K562 (cell line): ENCODE measurements around the gene LRP2. TPM values are rescaled to one million over a fixed set of nuclear protein-coding genes. Genes with fewer than 3 reads are reported as not detected.

Source experiments
- ARNT ChIP-seq, 2 experiments: fragments of 450-650 bp; IDR thresholded peaks; 2 replicates each; pipeline ENCODE4 v1.6.1; 2016; ENCODE audit warnings: mild to moderate bottlenecking in 1 of 2
- E2F5 ChIP-seq: sonication (generic); formaldehyde crosslinking; IDR thresholded peaks from 2 replicates; pipeline ENCODE4 v1.8.0; 2022; ENCODE audit warnings: mild to moderate bottlenecking, missing genetic modification reagents
- HNRNPL ChIP-seq: fragments of 200-400 bp; formaldehyde crosslinking; IDR thresholded peaks from 2 replicates; pipeline ENCODE4 v1.6.1; 2017; ENCODE audit warnings: low read depth, mild to moderate bottlenecking, low read length
- MCM3 ChIP-seq: fragments of 450-650 bp; IDR thresholded peaks from 2 replicates; pipeline ENCODE4 v1.6.1; 2016
- POLR2H ChIP-seq: IDR thresholded peaks from 2 replicates; pipeline ENCODE4 v1.6.1; 2016; ENCODE audit warnings: missing genetic modification characterization, low read depth, mild to moderate bottlenecking, control low read depth, missing compliant biosample characterization, moderate library complexity
- PTRF ChIP-seq: fragments of 450-650 bp; IDR thresholded peaks from 2 replicates; pipeline ENCODE4 v1.6.1; 2016; ENCODE audit warnings: mild to moderate bottlenecking, missing genetic modification characterization, missing compliant biosample characterization
- SNIP1 ChIP-seq: fragments of 450-650 bp; IDR thresholded peaks from 2 replicates; pipeline ENCODE4 v1.7.1; 2017; ENCODE audit warnings: low read depth, mild to moderate bottlenecking
- SRF ChIP-seq, 2 experiments: fragments of 250-450, 450-650 bp in 1 of 2; sonication (Bioruptor Pico) in 1 of 2; sonication (generic) in 1 of 2; formaldehyde crosslinking; IDR thresholded peaks; 2 replicates each; pipeline versions ENCODE4 v1.5.0 to v1.5.1; 2020 to 2022; ENCODE audit warnings: mild to moderate bottlenecking in 1 of 2, missing genetic modification reagents in 1 of 2
- SRSF3 ChIP-seq: fragments of 200-400 bp; formaldehyde crosslinking; IDR thresholded peaks from 2 replicates; pipeline ENCODE4 v1.6.1; 2016; ENCODE audit warnings: mild to moderate bottlenecking, low read length, moderate library complexity; ENCODE audit not compliant: insufficient read depth
- ZNF175 ChIP-seq: fragments of 200-800 bp; sonication (Bioruptor generic); IDR thresholded peaks from 2 replicates; pipeline ENCODE4 v1.6.1; 2016; ENCODE audit warnings: low read depth, mild to moderate bottlenecking, missing genetic modification characterization, missing compliant biosample characterization
- ZNF41 ChIP-seq: fragments of 250-450 bp; sonication (Bioruptor Pico); conservative IDR thresholded peaks from 2 replicates; pipeline ENCODE4 v1.4.0; 2020; ENCODE audit warnings: mild to moderate bottlenecking
- ZNF444 ChIP-seq: fragments of 250-450 bp; sonication (Bioruptor Pico); IDR thresholded peaks from 2 replicates; pipeline ENCODE4 v1.4.0; 2020; ENCODE audit warnings: mild to moderate bottlenecking, moderate library complexity
- polyA plus RNA-seq, 8 experiments: library from polyadenylated mRNA; depleted of rRNA in 4 of 8; stranded (reverse) in 5 of 8; unstranded in 3 of 8; fragments of >200 nt; fragmentation: Nextera tagmentation in 2 of 8; fragmentation: Illumina TruSeq in 1 of 8; extraction: Ambion mirVana in 2 of 8; extraction: Trizol in 1 of 8; gene quantifications; 2 replicates each; pipeline versions ENCODE4 v1.2.1 to v1.2.3, GENCODE V29; 2011 to 2014; ENCODE audit warnings: inconsistent platforms in 1 of 8, missing spikeins in 1 of 8
- total RNA-seq, 7 experiments: library from RNA; depleted of rRNA in 6 of 7; stranded (reverse); fragments of >200 nt in 6 of 7; fragmentation: Illumina TruSeq in 2 of 7; extraction: Trizol in 2 of 7; gene quantifications; 2 replicates each; pipeline versions ENCODE4 v1.2.1 to v1.2.3, GENCODE V29; 2011 to 2021; ENCODE audit warnings: low replicate concordance in 1 of 7
- TF ChIP-seq, protein P1 (sequence below): fragments of 250-450 bp; sonication (Bioruptor Pico); IDR thresholded peaks from 2 replicates; pipeline ENCODE4 v1.8.0; 2022; ENCODE audit warnings: moderate library complexity, mild to moderate bottlenecking, inconsistent platforms
- TF ChIP-seq, protein P2 (sequence below), 2 experiments: fragments of 150-350 bp in 1 of 2; IDR thresholded peaks; 2 replicates each; pipeline ENCODE4 v1.6.1; 2012 to 2016; ENCODE audit warnings: low read depth in 2 of 2, low read length in 2 of 2, mild to moderate bottlenecking in 1 of 2, moderate library complexity in 1 of 2

Gene LRP2
- total and polyA plus RNA-seq, 9 of the 15 experiments (the other 6 are each of a cell fraction or from before 2014, with no cell fraction given), result 0.04 to 0.18 (median 0.11) TPM; not detected in 1

GRCh38 chr2:169260846-169261642 is 101.3 kb downstream of the LRP2 start (continued):
- TF ChIP-seq, protein P1, sequence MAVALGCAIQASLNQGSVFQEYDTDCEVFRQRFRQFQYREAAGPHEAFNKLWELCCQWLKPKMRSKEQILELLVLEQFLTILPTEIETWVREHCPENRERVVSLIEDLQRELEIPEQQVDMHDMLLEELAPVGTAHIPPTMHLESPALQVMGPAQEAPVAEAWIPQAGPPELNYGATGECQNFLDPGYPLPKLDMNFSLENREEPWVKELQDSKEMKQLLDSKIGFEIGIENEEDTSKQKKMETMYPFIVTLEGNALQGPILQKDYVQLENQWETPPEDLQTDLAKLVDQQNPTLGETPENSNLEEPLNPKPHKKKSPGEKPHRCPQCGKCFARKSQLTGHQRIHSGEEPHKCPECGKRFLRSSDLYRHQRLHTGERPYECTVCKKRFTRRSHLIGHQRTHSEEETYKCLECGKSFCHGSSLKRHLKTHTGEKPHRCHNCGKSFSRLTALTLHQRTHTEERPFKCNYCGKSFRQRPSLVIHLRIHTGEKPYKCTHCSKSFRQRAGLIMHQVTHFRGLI (CRISPR knock-in tag), result no peak
- no peak for TF ChIP-seq PTRF (tag)
- no peak for TF ChIP-seq ZNF444 (CRISPR knock-in tag)
- TF ChIP-seq POLR2H (tag), result no peak
- TF ChIP-seq E2F5 (CRISPR knock-in tag), result no peak
- no peak for TF ChIP-seq ARNT (IDR thresholded peaks at IDR 0.05)
- TF ChIP-seq, protein P2, sequence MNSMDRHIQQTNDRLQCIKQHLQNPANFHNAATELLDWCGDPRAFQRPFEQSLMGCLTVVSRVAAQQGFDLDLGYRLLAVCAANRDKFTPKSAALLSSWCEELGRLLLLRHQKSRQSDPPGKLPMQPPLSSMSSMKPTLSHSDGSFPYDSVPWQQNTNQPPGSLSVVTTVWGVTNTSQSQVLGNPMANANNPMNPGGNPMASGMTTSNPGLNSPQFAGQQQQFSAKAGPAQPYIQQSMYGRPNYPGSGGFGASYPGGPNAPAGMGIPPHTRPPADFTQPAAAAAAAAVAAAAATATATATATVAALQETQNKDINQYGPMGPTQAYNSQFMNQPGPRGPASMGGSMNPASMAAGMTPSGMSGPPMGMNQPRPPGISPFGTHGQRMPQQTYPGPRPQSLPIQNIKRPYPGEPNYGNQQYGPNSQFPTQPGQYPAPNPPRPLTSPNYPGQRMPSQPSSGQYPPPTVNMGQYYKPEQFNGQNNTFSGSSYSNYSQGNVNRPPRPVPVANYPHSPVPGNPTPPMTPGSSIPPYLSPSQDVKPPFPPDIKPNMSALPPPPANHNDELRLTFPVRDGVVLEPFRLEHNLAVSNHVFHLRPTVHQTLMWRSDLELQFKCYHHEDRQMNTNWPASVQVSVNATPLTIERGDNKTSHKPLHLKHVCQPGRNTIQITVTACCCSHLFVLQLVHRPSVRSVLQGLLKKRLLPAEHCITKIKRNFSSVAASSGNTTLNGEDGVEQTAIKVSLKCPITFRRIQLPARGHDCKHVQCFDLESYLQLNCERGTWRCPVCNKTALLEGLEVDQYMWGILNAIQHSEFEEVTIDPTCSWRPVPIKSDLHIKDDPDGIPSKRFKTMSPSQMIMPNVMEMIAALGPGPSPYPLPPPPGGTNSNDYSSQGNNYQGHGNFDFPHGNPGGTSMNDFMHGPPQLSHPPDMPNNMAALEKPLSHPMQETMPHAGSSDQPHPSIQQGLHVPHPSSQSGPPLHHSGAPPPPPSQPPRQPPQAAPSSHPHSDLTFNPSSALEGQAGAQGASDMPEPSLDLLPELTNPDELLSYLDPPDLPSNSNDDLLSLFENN (IDR thresholded peaks at IDR 0.05; ENCODE audit: low read depth in 2 of 2, low read length in 2 of 2), result no peak
- no peak for TF ChIP-seq ZNF175 (CRISPR knock-in tag)
- no peak for TF ChIP-seq SNIP1
- TF ChIP-seq HNRNPL, result no peak
- no peak for TF ChIP-seq ZNF41 (CRISPR knock-in tag)
- no peak for TF ChIP-seq SRF (CRISPR knock-in tag; IDR thresholded peaks at IDR 0.05)
- TF ChIP-seq SRSF3, result no peak
- no peak for TF ChIP-seq MCM3
